Thyroid gland (tissue), 4 donors: Measurements from ENCODE around the gene ARL8B. TPM values are rescaled to one million over a fixed set of nuclear protein-coding genes. Genes with fewer than 3 reads are reported as not detected.
"Not testable (repeated sequence)": the region's sequence is repeated elsewhere in the genome, so short reads cannot be mapped to it uniquely, and the experiment has no call there.

ENCODE experiments used
- DNase-seq, 2 donors: peaks; one replicate each; pipeline ENCODE4 v3.0.0-alpha.2; 2019
- H3K27ac ChIP-seq, 3 donors: fragments of 200-600 bp; sonication (generic); 1 replicate in 2 of 3; 2 replicates in 1 of 3; pipeline ENCODE4 v1.5.1; 2016 to 2019; ENCODE audit warnings: mild to moderate bottlenecking in 1 of 3, moderate library complexity in 1 of 3
- H3K27me3 ChIP-seq: fragments of 200-600 bp; sonication (generic); one replicate; pipeline ENCODE4 v1.5.1; 2019
- H3K36me3 ChIP-seq, 2 donors: fragments of 200-600 bp; sonication (generic); one replicate each; pipeline ENCODE4 v1.5.1; 2016 to 2019
- H3K4me1 ChIP-seq, 2 donors: fragments of 200-600 bp; sonication (generic); one replicate each; pipeline ENCODE4 v1.5.1; 2017 to 2019
- H3K4me3 ChIP-seq, 3 donors: fragments of 200-600 bp; sonication (generic); replicated peaks in 1 of 3; 1 replicate in 2 of 3; 2 replicates in 1 of 3; pipeline ENCODE4 v1.5.1; 2016; ENCODE audit warnings: mild to moderate bottlenecking in 1 of 3
- H3K9me3 ChIP-seq: fragments of 200-600 bp; sonication (generic); one replicate; pipeline ENCODE4 v1.5.1; 2017
- POLR2A ChIP-seq, 2 donors: fragments of 450-650 bp; IDR thresholded peaks; one replicate each; pipeline ENCODE4 v1.6.1; 2017; ENCODE audit warnings: antibody characterized with exemption in 2 of 2, mild to moderate bottlenecking in 2 of 2, moderate library complexity in 1 of 2
- WGBS, 2 donors: methylation state at CpG; one replicate each; pipeline ENCODE4 v1.1.5; 2017; 5-methylcytosine and 5-hydroxymethylcytosine counted together
- intact Hi-C: fragments of 100-400 bp; cut with DNase I; formaldehyde crosslinking; loops from one replicate; pipeline ENCODE4 v1.15.1; 2023
- total RNA-seq, 4 donors: library from RNA; depleted of rRNA; stranded (reverse); fragments of >200 nt; gene quantifications; one replicate each; pipeline ENCODE4 v1.2.3, GENCODE V29; 2016
- TF ChIP-seq, protein P1 (sequence below), 6 experiments: fragments of 200-600 bp in 3 of 6; fragments of 450-650 bp in 3 of 6; sonication (generic) in 3 of 6; IDR thresholded peaks; one replicate each; pipeline ENCODE4 v1.5.1; 2016 to 2019; ENCODE audit warnings: antibody characterized with exemption in 6 of 6, mild to moderate bottlenecking in 2 of 6, inconsistent platforms in 1 of 6, moderate library complexity in 1 of 6

ARL8B gene
- total RNA-seq, 4 donors from 2014 or later: 51.2 to 75.9 (median 65.3) TPM

- Histone ChIP-seq H3K9me3 (no peaks in the 10 kb centered on the region), H3K27me3 (no peaks in the 10 kb centered on the region), H3K4me3 (no peak overlapping the region), H3K27ac (no peak overlapping the region), H3K4me1 (no peaks in the 10 kb centered on the region), H3K36me3 (no peaks in the 10 kb centered on the region)
- intact Hi-C loops: no loop called here
- no peak for DNase-seq
- WGBS, 2 donors: 66 to 79% methylated on average over 3 of the region's 3 CpGs
- no peak for TF ChIP-seq POLR2A (IDR thresholded peaks at IDR 0.05)
- TF ChIP-seq, protein P1, sequence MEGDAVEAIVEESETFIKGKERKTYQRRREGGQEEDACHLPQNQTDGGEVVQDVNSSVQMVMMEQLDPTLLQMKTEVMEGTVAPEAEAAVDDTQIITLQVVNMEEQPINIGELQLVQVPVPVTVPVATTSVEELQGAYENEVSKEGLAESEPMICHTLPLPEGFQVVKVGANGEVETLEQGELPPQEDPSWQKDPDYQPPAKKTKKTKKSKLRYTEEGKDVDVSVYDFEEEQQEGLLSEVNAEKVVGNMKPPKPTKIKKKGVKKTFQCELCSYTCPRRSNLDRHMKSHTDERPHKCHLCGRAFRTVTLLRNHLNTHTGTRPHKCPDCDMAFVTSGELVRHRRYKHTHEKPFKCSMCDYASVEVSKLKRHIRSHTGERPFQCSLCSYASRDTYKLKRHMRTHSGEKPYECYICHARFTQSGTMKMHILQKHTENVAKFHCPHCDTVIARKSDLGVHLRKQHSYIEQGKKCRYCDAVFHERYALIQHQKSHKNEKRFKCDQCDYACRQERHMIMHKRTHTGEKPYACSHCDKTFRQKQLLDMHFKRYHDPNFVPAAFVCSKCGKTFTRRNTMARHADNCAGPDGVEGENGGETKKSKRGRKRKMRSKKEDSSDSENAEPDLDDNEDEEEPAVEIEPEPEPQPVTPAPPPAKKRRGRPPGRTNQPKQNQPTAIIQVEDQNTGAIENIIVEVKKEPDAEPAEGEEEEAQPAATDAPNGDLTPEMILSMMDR (IDR thresholded peaks at IDR 0.05): no peak
Measured at GRCh38 chr3:5110337-5110736, 11.8 kb upstream of the ARL8B start.

GRCh38 chr3:5112043-5112442 lies 10.0 kb upstream of the ARL8B start:
- H3K27me3 ChIP-seq: no peaks in the 10 kb centered on the region
- H3K36me3 ChIP-seq: no peaks in the 10 kb centered on the region
- H3K4me3 ChIP-seq: no peak overlapping the region
- no peaks in the 10 kb centered on the region for H3K4me1 ChIP-seq
- TF ChIP-seq POLR2A (IDR thresholded peaks at IDR 0.05): no peak
- TF ChIP-seq, protein P1 (IDR thresholded peaks at IDR 0.05): no peak
- WGBS, 2 donors: 85 to 88% methylated on average over 2 of the region's 2 CpGs
- H3K27ac ChIP-seq: no peak overlapping the region
- DNase-seq: no peak
- intact Hi-C loops: no loop called here
- no peaks in the 10 kb centered on the region for H3K9me3 ChIP-seq

GRCh38 chr3:5113726-5114125 lies 8.4 kb upstream of the ARL8B start:
- WGBS, 2 donors: 95 to 96% methylated on average over 12 to 21 of the region's 30 CpGs
- H3K9me3 ChIP-seq, H3K27me3 ChIP-seq, H3K27ac ChIP-seq, H3K4me1 ChIP-seq, DNase-seq, intact Hi-C loops, H3K4me3 ChIP-seq, H3K36me3 ChIP-seq: not testable (repeated sequence)

DNA sequence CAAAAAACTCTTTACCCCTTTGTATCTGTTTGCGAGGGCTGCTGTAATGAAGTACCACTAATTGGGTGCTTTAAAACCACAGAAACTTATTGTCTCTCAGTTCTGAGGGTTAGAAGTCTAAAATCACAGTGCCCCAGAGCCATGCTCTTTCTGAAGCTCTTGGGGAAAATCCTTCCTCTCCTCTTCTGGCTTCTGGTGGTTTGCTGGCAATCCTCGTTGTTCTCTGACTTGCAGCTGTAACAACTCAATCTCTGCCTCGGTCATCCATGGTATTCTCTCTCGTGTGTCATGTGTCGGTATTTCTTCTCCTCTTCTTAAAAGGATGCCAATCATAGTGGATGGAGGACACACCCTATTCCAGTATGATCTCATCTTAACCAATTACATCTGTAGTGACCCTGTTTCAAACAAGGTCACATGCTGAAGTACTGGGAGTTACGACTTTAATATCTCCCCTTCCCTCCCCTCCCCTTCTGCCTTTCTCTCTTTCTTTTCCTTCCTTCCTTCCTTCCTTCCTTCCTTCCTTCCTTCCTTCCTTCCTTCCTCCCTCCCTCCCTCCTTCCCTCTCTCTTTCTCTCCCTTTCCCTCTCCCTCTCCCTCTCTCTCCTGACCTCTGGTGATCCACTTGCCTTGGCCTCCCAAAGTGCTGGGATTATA lies 6.5 kb upstream of the ARL8B start:
- no peak for DNase-seq
- intact Hi-C loops: no loop called here
- 58 to 63% methylated on average over 6 of the region's 6 CpGs for WGBS, 2 donors

DNA sequence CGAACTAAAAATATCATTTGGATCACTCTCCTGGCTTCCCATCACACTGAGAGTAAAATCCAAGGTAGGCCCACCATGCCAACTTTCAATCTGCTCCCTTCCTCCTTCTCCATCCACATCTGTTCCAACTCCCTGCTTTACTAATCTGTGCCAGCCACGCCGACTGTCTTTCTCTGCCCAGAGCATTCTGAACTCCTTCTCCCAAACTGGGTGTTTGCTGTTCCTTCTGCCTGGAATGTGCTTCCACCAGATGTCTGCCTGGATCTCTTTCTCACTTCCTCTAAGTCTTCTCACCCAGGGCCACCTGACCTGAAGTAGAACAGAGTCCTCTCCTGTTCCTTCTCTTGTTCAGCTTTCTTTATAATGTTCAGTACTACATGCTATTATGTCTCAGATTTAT lies 5.6 kb upstream of the ARL8B start:
- DNase-seq: no peak
- H3K9me3 ChIP-seq: no peaks in the 10 kb centered on the region
- no peaks in the 10 kb centered on the region for H3K4me1 ChIP-seq
- no peak overlapping the region for H3K27ac ChIP-seq
- WGBS, 2 donors: 77 to 85% methylated on average over 3 of the region's 3 CpGs
- H3K4me3 ChIP-seq: no peak overlapping the region
- TF ChIP-seq, protein P1 (IDR thresholded peaks at IDR 0.05): no peak
- no peak for TF ChIP-seq POLR2A (IDR thresholded peaks at IDR 0.05)
- H3K36me3 ChIP-seq: no peaks in the 10 kb centered on the region
- H3K27me3 ChIP-seq: no peaks in the 10 kb centered on the region
- intact Hi-C loops: no loop called here

More for the DNA sequence above, 6.5 kb upstream of the ARL8B start:
- H3K4me3 ChIP-seq: no peak overlapping the region
- H3K9me3 ChIP-seq: no peaks in the 10 kb centered on the region
- H3K36me3 ChIP-seq: no peaks in the 10 kb centered on the region
- H3K27me3 ChIP-seq: no peaks in the 10 kb centered on the region
- TF ChIP-seq POLR2A (IDR thresholded peaks at IDR 0.05): no peak
- TF ChIP-seq, protein P1 (IDR thresholded peaks at IDR 0.05): no peak
- no peaks in the 10 kb centered on the region for H3K4me1 ChIP-seq
- H3K27ac ChIP-seq: no peak overlapping the region
